HUES48 (cell line): ENCODE data around the gene PTPRN2.

ENCODE experiments used
- H3K27ac ChIP-seq: one replicate; pipeline ENCODE4 v1.7.0; 2013; ENCODE audit warnings: low read depth, low read length, inconsistent platforms
- H3K27me3 ChIP-seq: 2 replicates; pipeline ENCODE4 v1.6.1; 2013; ENCODE audit warnings: mild to moderate bottlenecking, low read length; ENCODE audit not compliant: control insufficient read depth, insufficient read depth
- H3K36me3 ChIP-seq: 2 replicates; pipeline ENCODE4 v1.6.1; 2013; ENCODE audit warnings: low read length; ENCODE audit not compliant: control insufficient read depth, insufficient read depth
- H3K4me1 ChIP-seq: 2 replicates; pipeline ENCODE4 v1.6.1; 2013; ENCODE audit warnings: mild to moderate bottlenecking, low read length; ENCODE audit not compliant: control insufficient read depth, insufficient read depth
- H3K4me3 ChIP-seq: 2 replicates; pipeline ENCODE4 v1.5.1; 2013; ENCODE audit warnings: mild to moderate bottlenecking, low read depth, low read length
- H3K9ac ChIP-seq: 2 replicates; pipeline ENCODE4 v1.6.1; 2013; ENCODE audit warnings: mild to moderate bottlenecking, low read depth, low read length, moderate library complexity
- H3K9me3 ChIP-seq: 2 replicates; pipeline ENCODE4 v1.6.1; 2013; ENCODE audit warnings: low read length; ENCODE audit not compliant: control insufficient read depth, insufficient read depth

The PTPRN2 gene

GRCh38 chr7:158114056-158114850, 473.4 kb downstream of the PTPRN2 start:
- Histone ChIP-seq H3K9ac (no peak overlapping the region), H3K36me3 (no peaks in the 10 kb centered on the region), H3K27me3 (no peaks in the 10 kb centered on the region), H3K4me3 (no peak overlapping the region), H3K9me3 (peaks cover 83% of the 10 kb centered on the region), H3K27ac (no peak overlapping the region), H3K4me1 (no peaks in the 10 kb centered on the region)

DNA sequence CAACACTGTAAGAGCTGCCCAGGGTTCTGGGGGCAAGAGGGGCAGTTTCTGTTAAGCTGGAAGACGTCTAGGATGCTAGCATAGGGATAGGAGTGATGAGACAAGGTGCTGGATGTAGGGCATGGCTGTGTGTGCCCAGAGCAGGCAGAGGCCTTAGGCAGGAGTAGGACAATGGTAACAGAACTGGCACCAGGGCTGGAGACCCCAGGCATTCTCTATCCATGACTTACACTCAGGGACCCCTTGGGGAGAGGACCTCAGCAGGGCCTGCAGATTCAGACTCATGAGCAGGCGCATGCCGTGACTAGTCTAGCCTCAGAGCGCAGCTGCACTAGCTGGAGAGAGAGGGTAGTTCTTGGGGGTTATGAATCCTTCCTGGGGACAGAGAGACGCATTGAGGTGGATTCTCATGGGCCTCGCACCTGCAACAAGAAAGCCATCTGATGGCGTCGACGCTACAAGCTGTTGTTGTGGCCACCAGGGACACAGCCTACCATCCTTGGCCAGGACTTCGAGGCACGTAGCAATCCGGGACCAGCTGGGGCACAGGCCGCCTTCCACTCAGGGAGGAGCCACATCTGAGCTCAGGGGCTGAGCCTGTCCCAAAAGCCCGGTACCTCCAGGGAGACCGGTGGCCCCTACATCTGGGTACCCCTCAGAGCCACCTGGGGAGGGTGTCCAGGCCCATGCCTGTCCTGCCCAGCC, 474.1 kb downstream of the PTPRN2 start:
- Histone ChIP-seq H3K4me1 (no peaks in the 10 kb centered on the region), H3K9me3 (peaks cover 84% of the 10 kb centered on the region), H3K4me3 (no peak overlapping the region), H3K27ac (no peak overlapping the region), H3K9ac (no peak overlapping the region), H3K27me3 (no peaks in the 10 kb centered on the region), H3K36me3 (no peaks in the 10 kb centered on the region)

GRCh38 chr7:158112571-158113320, 474.9 kb downstream of the PTPRN2 start:
- Histone ChIP-seq H3K4me1 (no peaks in the 10 kb centered on the region), H3K4me3 (no peak overlapping the region), H3K9ac (no peak overlapping the region), H3K36me3 (no peaks in the 10 kb centered on the region), H3K27me3 (no peaks in the 10 kb centered on the region), H3K9me3 (peaks cover 84% of the 10 kb centered on the region), H3K27ac (no peak overlapping the region)

DNA sequence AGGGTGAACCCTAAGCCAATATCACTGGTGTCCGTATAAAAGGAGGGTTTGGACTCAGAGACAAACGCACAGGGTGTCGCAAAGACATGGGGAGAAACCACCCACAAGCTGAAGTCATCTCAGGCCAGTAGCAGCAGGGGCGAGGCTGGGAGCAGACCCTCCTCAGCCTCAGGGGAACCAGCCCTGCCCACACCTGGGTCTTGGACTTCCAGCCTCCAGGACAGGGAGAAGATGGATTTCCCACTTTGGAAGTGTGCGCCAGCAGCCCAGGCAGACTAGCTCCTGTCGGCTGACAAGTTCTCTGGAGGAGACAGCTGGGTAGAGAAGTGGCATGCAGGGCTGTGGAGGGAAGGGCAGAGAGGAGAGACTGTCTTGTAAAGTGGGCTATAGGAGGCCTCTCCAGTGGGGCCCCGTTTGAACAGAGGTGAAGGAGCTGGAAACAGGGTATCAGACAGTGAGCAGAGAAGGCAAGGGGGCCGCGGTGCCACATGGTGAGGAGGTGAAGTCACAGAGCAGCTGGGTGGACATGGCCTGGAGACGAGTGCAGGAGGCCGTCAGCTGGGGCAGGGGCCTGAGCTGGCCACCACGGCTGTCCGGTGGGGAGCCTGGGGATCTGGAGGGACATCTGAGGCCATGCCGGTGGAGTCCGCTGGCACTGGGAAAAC, 475.6 kb downstream of the PTPRN2 start:
- Histone ChIP-seq H3K27me3 (no peaks in the 10 kb centered on the region), H3K4me3 (no peak overlapping the region), H3K9ac (no peak overlapping the region), H3K27ac (no peak overlapping the region), H3K36me3 (no peaks in the 10 kb centered on the region), H3K9me3 (peaks cover 84% of the 10 kb centered on the region), H3K4me1 (no peaks in the 10 kb centered on the region)

GRCh38 chr7:158111049-158111751, 476.4 kb downstream of the PTPRN2 start:
- H3K9ac ChIP-seq = no peak overlapping the region
- no peaks in the 10 kb centered on the region for H3K4me1 ChIP-seq
- H3K27me3 ChIP-seq = no peaks in the 10 kb centered on the region
- H3K36me3 ChIP-seq = no peaks in the 10 kb centered on the region
- no peak overlapping the region for H3K27ac ChIP-seq
- H3K9me3 ChIP-seq = peaks cover 84% of the 10 kb centered on the region
- no peak overlapping the region for H3K4me3 ChIP-seq

GRCh38 chr7:158110661-158111048, 477.0 kb downstream of the PTPRN2 start:
- Histone ChIP-seq H3K9ac (no peak overlapping the region), H3K9me3 (peaks cover 86% of the 10 kb centered on the region), H3K36me3 (no peaks in the 10 kb centered on the region), H3K4me3 (no peak overlapping the region), H3K4me1 (no peaks in the 10 kb centered on the region), H3K27me3 (no peaks in the 10 kb centered on the region), H3K27ac (no peak overlapping the region)

DNA sequence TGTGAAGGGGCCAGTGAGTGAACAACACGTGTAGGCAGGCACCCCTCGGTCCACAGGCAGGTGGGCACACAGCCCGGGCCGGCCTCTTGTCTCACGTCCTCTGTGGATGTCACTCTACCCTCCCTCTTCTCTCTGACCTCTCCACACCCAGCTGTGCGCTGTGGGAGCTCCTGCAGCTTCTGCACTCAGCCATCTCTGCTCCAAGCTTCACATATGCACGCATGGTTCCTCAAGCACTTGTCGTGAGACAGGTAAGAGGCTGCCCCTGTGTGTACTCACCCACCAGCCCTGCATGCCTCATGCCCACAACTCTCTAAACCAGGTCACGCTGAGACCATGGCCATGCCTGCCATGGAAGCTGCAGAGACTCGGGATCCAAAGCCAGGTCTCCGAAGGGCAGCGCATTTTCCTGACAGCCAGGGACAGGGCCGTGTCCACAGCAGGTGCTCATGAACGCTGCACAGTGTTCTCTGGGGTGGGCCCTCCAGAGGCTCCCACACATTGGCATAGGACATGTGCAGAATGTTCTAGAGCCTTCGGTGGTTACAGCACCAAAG, 477.5 kb downstream of the PTPRN2 start:
- H3K4me3 ChIP-seq = no peak overlapping the region
- H3K9me3 ChIP-seq = peaks cover 86% of the 10 kb centered on the region
- no peak overlapping the region for H3K9ac ChIP-seq
- no peaks in the 10 kb centered on the region for H3K4me1 ChIP-seq
- H3K27ac ChIP-seq = no peak overlapping the region
- no peaks in the 10 kb centered on the region for H3K27me3 ChIP-seq
- no peaks in the 10 kb centered on the region for H3K36me3 ChIP-seq

GRCh38 chr7:158109364-158110033, 478.1 kb downstream of the PTPRN2 start:
- Histone ChIP-seq H3K4me3 (no peak overlapping the region; the same call in 1 of the 2 replicates), H3K27ac (no peak overlapping the region), H3K36me3 (no peaks in the 10 kb centered on the region), H3K9me3 (peaks cover 85% of the 10 kb centered on the region), H3K27me3 (no peaks in the 10 kb centered on the region), H3K4me1 (no peaks in the 10 kb centered on the region), H3K9ac (no peak overlapping the region)

DNA sequence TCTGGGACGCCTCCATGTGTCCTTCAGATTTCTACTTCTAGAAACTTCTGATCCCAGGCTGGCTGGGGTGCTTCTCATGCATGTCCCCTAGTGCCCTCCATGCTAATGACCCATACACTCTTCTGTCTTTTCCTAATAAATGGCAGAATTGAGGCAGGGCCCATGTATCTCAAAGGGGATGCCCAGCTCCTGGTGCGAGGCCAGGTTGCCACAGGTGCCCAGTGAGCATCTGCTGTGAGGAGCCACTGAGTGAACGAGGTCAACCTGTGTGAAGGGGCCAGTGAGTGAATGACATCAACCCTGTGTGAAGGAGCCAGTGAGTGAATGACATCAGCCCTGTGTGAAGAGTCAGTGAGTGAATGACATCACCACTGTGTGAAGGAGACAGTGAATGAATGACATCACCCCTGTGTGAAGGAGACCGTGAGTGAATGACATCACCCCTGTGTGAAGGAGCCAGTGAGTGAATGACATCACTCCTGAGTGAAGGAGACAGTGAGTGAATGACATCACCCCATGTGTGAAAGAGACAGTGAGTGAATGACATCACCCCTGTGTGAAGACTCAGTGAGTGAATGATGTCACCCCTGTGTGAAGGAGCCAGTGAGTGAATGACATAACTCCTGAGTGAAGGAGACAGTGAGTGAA, 478.9 kb downstream of the PTPRN2 start:
- no peaks in the 10 kb centered on the region for H3K36me3 ChIP-seq
- no peaks in the 10 kb centered on the region for H3K27me3 ChIP-seq
- peaks cover 81% of the 10 kb centered on the region for H3K9me3 ChIP-seq
- H3K9ac ChIP-seq = no peak overlapping the region
- H3K4me3 ChIP-seq = no peak overlapping the region; the same call in 1 of the 2 replicates
- H3K27ac ChIP-seq = no peak overlapping the region
- no peaks in the 10 kb centered on the region for H3K4me1 ChIP-seq
